ENCODE measurements around the gene TUSC2.

DNA sequence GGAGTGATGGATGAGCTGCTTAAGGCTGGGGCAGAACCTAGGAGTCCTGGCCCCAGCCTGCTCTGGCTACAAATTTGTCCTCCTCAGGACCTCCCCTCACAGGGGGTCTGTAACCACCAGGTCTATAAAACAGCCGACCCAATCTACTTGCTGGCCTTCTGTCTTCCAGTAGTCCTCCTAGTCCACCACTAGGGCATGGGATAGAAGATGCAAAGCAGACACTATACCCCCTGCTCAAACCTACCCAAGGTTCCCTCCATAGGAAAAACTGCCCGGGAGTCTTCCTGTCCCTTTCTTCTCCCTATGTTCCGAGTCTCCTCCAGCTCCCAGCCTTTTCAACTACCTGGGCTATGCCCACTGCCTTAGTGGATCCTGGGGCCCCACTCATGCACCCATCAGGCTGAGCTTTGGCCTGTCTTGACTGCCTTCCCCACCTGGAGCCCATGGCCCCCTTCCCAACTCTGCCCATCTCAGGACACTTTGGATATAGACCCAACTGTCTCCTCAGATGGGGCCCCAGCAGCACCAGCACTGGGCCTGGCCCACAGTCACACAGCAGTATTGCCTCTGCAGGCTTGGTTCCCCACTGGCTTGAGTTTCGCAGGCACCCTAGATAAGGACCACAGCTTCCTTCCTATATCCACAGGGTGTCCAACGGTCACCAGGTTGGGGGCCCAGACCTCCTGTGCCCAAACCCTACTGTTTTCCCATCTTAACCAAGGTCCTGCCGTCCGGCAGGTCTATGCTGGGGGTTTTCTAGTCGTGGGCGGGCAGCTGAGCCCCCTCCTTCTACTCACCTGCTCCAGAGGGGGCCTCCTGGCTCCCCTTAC lies 29.9 kb downstream of the TUSC2 start:
- no peak for TF ChIP-seq ESRRA (IDR thresholded peaks at IDR 0.05; ENCODE audit: borderline replicate concordance, low read depth)
- TF ChIP-seq, protein P1, sequence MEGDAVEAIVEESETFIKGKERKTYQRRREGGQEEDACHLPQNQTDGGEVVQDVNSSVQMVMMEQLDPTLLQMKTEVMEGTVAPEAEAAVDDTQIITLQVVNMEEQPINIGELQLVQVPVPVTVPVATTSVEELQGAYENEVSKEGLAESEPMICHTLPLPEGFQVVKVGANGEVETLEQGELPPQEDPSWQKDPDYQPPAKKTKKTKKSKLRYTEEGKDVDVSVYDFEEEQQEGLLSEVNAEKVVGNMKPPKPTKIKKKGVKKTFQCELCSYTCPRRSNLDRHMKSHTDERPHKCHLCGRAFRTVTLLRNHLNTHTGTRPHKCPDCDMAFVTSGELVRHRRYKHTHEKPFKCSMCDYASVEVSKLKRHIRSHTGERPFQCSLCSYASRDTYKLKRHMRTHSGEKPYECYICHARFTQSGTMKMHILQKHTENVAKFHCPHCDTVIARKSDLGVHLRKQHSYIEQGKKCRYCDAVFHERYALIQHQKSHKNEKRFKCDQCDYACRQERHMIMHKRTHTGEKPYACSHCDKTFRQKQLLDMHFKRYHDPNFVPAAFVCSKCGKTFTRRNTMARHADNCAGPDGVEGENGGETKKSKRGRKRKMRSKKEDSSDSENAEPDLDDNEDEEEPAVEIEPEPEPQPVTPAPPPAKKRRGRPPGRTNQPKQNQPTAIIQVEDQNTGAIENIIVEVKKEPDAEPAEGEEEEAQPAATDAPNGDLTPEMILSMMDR (IDR thresholded peaks at IDR 0.05 in 2 of 3, conservative IDR thresholded peaks at IDR 0.05 in 1 of 3; ENCODE audit: insufficient read depth in 2 of 3, low read depth in 1 of 3, low read length in 3 of 3) = 0 out of 6 replicates have a peak, but pooled peaks of 1 of the 3 experiments have one; percentile 30
